Brain microvascular endothelial cell (primary cell): Measurements from ENCODE around the gene RSKR.
A peak's percentile ranks its signal among the peaks of the same experiment; 100 is the strongest.

ENCODE experiments used
- DNase-seq: peaks from one replicate; pipeline ENCODE4 v3.0.0-alpha.2; 2020
- H3K27ac ChIP-seq: fragments of 250-450 bp; sonication (Bioruptor Pico); 2 replicates; pipeline ENCODE4 v1.5.1; 2020; ENCODE audit warnings: mild to moderate bottlenecking, moderate library complexity
- H3K27me3 ChIP-seq: fragments of 250-450 bp; sonication (Bioruptor Pico); replicated peaks from 2 replicates; pipeline ENCODE4 v1.5.1; 2020; ENCODE audit warnings: mild to moderate bottlenecking
- H3K36me3 ChIP-seq: fragments of 250-450 bp; sonication (Bioruptor Pico); replicated peaks from 2 replicates; pipeline ENCODE4 v1.5.1; 2020; ENCODE audit warnings: mild to moderate bottlenecking
- H3K4me3 ChIP-seq: 2 replicates; pipeline ENCODE4 v1.5.1; 2011; ENCODE audit warnings: low read depth, mild to moderate bottlenecking, control low read depth, low read length, moderate library complexity
- CTCF ChIP-seq: IDR thresholded peaks from 2 replicates; pipeline ENCODE4 v1.5.1; 2011; ENCODE audit warnings: low read depth, mild to moderate bottlenecking, moderate library complexity, low read length, control low read depth, inconsistent platforms; ENCODE audit errors: missing control alignments
- in situ Hi-C: cut with HindIII; loops from 2 replicates; pipeline ENCODE4 v1.10.0; 2017; ENCODE audit warnings: low sequenced_read_pairs, low pct_ligation_motif_present

RSKR gene

DNA sequence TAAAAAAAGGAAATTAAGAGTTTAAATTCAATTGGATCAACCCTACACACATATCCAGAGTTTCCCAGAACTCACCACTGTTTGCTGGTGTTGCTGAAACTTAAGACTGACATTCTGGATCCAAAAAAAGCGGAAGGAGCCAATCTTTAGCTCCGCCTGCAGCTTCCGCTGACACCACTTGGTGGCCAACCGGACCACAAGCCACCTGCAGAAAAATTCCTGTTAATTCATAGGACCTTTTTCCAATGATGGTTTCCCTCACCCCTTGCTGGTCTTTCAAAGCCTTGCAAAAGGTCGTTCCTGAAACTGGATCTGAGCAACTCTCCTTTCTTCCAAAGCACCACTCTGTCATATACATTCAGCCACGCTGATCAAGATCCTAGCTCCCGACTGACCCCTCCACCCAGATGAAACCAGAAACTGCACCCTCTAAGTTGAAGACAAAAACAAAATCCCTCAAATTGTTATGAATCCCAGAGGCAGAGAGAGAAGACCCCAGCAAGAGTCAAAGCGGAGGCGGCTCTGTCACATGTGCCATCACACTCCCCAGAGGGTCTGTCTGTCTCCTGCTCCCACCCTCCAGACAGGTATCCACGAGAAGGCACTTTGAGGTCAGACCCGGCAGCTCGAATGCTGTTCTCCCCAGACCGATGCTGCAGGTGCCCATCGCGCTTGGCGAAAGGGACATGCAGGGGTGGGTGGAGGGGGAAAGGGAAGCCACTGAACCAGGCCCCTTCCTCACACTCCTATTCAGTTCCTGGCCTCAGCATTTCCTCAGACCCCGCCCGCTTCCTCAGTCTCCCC is 30.2 kb upstream of the RSKR start:
- DNase-seq: peak; percentile 53
- Histone ChIP-seq H3K27ac (no peak overlapping the region), H3K36me3 (peaks cover 42% of the 10 kb centered on the region), H3K4me3 (peak overlapping the region; percentile 85), H3K27me3 (no peaks in the 10 kb centered on the region)
- in situ Hi-C loops: no loop called here
- peak; percentile 73 for TF ChIP-seq CTCF

- Histone ChIP-seq H3K4me3 (no peak overlapping the region), H3K36me3 (peaks cover 66% of the 10 kb centered on the region), H3K27ac (no peak overlapping the region), H3K27me3 (no peaks in the 10 kb centered on the region)
- DNase-seq: no peak
- no peak for TF ChIP-seq CTCF
- in situ Hi-C loops: no loop called here
Measured at GRCh38 chr17:28641579-28641978, 27.6 kb upstream of the RSKR start.

GRCh38 chr17:28635506-28635905 is 21.5 kb upstream of the RSKR start:
- Histone ChIP-seq H3K27me3 (no peaks in the 10 kb centered on the region), H3K4me3 (no peak overlapping the region), H3K27ac (no peak overlapping the region), H3K36me3 (peaks cover 90% of the 10 kb centered on the region)
- no peak for DNase-seq
- in situ Hi-C loops: no loop called here
- TF ChIP-seq CTCF: no peak

DNA sequence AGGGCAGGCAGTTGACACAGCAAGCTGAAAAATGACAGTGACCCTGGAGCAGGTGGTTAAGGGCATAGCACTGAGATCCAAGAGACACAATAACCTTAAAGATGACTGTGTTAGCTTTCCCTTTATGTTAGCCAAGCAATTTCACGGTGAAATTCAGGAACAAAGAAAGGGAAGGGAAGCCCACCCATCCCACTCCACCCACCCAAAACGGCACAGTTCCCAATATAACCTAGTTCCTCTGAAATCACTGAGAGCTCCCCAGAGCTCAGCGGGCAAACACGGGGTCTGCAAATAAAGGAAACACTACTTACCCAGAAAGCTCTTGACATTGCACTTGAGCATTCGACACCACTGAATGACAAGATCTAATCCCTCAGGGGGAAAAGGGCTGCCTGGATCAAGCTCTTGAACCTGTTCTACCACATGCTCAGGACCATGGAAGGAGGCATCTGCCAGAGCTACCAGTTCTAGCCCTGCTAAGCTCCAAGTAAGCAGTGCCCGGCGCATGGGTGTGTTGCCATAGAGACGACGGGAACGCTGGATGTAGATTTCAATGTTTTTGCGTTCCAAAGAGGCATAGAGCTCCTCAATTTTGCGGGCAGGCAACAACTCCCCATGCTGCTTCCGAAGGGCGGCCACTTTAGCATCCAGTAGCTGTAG is 20.4 kb upstream of the RSKR start:
- H3K27ac ChIP-seq: no peak overlapping the region
- no peaks in the 10 kb centered on the region for H3K27me3 ChIP-seq
- in situ Hi-C loops: no loop called here
- H3K36me3 ChIP-seq: peaks cover 88% of the 10 kb centered on the region
- no peak for DNase-seq
- no peak overlapping the region for H3K4me3 ChIP-seq
- no peak for TF ChIP-seq CTCF

GRCh38 chr17:28626818-28627217 is 12.8 kb upstream of the RSKR start:
- Histone ChIP-seq H3K27ac (no peak overlapping the region), H3K4me3 (no peak overlapping the region), H3K27me3 (no peaks in the 10 kb centered on the region), H3K36me3 (peaks cover 73% of the 10 kb centered on the region)
- DNase-seq: no peak
- in situ Hi-C loops: no loop called here
- no peak for TF ChIP-seq CTCF
